Testis (tissue), 2 donors: ENCODE results near the gene MACROD1.

ENCODE experiments used
- CTCF ChIP-seq, 3 experiments: fragments of 450-650 bp in 2 of 3; fragments of 200-600 bp in 1 of 3; sonication (generic) in 1 of 3; IDR thresholded peaks; one replicate each; pipeline ENCODE4 v1.5.1; 2016 to 2019; ENCODE audit warnings: antibody characterized with exemption in 3 of 3, mild to moderate bottlenecking in 2 of 3, moderate library complexity in 1 of 3
- POLR2A ChIP-seq: fragments of 450-650 bp; IDR thresholded peaks from one replicate; pipeline ENCODE4 v1.6.1; 2017; ENCODE audit warnings: antibody characterized with exemption, mild to moderate bottlenecking, moderate library complexity

GRCh38 chr11:64152841-64153691 is 12.8 kb downstream of the MACROD1 start:
- TF ChIP-seq POLR2A (no peak), CTCF (IDR thresholded peaks at IDR 0.05) (peak; percentile 92 to 99 (median 95))
